ENCODE results near the gene MTX3.

- TF ChIP-seq, protein P1, sequence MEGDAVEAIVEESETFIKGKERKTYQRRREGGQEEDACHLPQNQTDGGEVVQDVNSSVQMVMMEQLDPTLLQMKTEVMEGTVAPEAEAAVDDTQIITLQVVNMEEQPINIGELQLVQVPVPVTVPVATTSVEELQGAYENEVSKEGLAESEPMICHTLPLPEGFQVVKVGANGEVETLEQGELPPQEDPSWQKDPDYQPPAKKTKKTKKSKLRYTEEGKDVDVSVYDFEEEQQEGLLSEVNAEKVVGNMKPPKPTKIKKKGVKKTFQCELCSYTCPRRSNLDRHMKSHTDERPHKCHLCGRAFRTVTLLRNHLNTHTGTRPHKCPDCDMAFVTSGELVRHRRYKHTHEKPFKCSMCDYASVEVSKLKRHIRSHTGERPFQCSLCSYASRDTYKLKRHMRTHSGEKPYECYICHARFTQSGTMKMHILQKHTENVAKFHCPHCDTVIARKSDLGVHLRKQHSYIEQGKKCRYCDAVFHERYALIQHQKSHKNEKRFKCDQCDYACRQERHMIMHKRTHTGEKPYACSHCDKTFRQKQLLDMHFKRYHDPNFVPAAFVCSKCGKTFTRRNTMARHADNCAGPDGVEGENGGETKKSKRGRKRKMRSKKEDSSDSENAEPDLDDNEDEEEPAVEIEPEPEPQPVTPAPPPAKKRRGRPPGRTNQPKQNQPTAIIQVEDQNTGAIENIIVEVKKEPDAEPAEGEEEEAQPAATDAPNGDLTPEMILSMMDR (IDR thresholded peaks at IDR 0.05), result no peak
- TF ChIP-seq ZFX (IDR thresholded peaks at IDR 0.05; ENCODE audit: borderline replicate concordance), result no peak
Observed at GRCh38 chr5:79973511-79973910, 17.6 kb downstream of the MTX3 start.
